ACC112 (cell line): ENCODE data around the gene KMT2C.

Experiments used
- H2AFZ ChIP-seq: fragments of 200-600 bp; sonication (generic); one replicate; pipeline ENCODE4 v1.6.0; 2017; ENCODE audit warnings: antibody characterized with exemption, low read length; ENCODE audit not compliant: unreplicated experiment
- H3K27ac ChIP-seq: fragments of 200-600 bp; sonication (generic); 2 replicates; pipeline ENCODE4 v1.5.1; 2014; ENCODE audit warnings: low read depth, mild to moderate bottlenecking, antibody characterized with exemption, low read length, moderate library complexity
- H3K27me3 ChIP-seq: fragments of 200-600 bp; sonication (generic); 2 replicates; pipeline ENCODE4 v1.6.1; 2014; ENCODE audit warnings: mild to moderate bottlenecking, antibody characterized with exemption, low read length, moderate library complexity, mixed read lengths; ENCODE audit not compliant: insufficient read depth
- H3K36me3 ChIP-seq: fragments of 200-600 bp; sonication (generic); 2 replicates; pipeline ENCODE4 v1.6.1; 2016; ENCODE audit warnings: mild to moderate bottlenecking, antibody characterized with exemption, low read length, moderate library complexity, mixed read lengths; ENCODE audit not compliant: insufficient read depth
- H3K4me1 ChIP-seq: fragments of 200-600 bp; sonication (generic); one replicate; pipeline ENCODE4 v1.6.1; 2016; ENCODE audit warnings: low read length, mixed read lengths; ENCODE audit not compliant: insufficient read depth, unreplicated experiment, control insufficient read depth
- H3K4me3 ChIP-seq: fragments of 200-600 bp; sonication (generic); 2 replicates; pipeline ENCODE4 v1.5.1; 2014; ENCODE audit warnings: mild to moderate bottlenecking, low read depth, low read length
- H3K79me2 ChIP-seq: fragments of 200-600 bp; sonication (generic); one replicate; pipeline ENCODE4 v1.6.0; 2016; ENCODE audit warnings: low read length; ENCODE audit not compliant: control insufficient read depth, unreplicated experiment, insufficient read depth

KMT2C gene

GRCh38 chr7:152338561-152338960 lies 97.2 kb downstream of the KMT2C start:
- Histone ChIP-seq H3K27ac (no peak overlapping the region), H2AFZ (no peak overlapping the region), H3K4me3 (no peak overlapping the region), H3K27me3 (no peaks in the 10 kb centered on the region), H3K4me1 (peaks cover 11% of the 10 kb centered on the region), H3K36me3 (no peaks in the 10 kb centered on the region), H3K79me2 (peaks cover 65% of the 10 kb centered on the region)

GRCh38 chr7:152336754-152337368 lies 98.9 kb downstream of the KMT2C start:
- H2AFZ ChIP-seq: no peak overlapping the region
- peaks cover 11% of the 10 kb centered on the region for H3K4me1 ChIP-seq
- H3K4me3 ChIP-seq: 0 out of 2 replicates have a peak overlapping the region, but pooled peaks have one; percentile 72
- H3K27me3 ChIP-seq: no peaks in the 10 kb centered on the region
- no peak overlapping the region for H3K27ac ChIP-seq
- no peaks in the 10 kb centered on the region for H3K36me3 ChIP-seq
- peaks cover 67% of the 10 kb centered on the region for H3K79me2 ChIP-seq

- no peaks in the 10 kb centered on the region for H3K27me3 ChIP-seq
- peak overlapping the region; percentile 72 for H3K4me3 ChIP-seq
- H3K36me3 ChIP-seq: no peaks in the 10 kb centered on the region
- peaks cover 63% of the 10 kb centered on the region for H3K79me2 ChIP-seq
- peaks cover 7% of the 10 kb centered on the region for H3K4me1 ChIP-seq
- no peak overlapping the region for H2AFZ ChIP-seq
- 0 out of 2 replicates have a peak overlapping the region, but pooled peaks have one; percentile 4 for H3K27ac ChIP-seq
These were observed 99.8 kb downstream of the KMT2C start for GRCh38 chr7:152335900-152336571.

GRCh38 chr7:152333134-152333533 lies 102.7 kb downstream of the KMT2C start:
- H3K4me1 ChIP-seq: peaks cover 6% of the 10 kb centered on the region
- H2AFZ ChIP-seq: no peak overlapping the region
- no peaks in the 10 kb centered on the region for H3K27me3 ChIP-seq
- peaks cover 51% of the 10 kb centered on the region for H3K79me2 ChIP-seq
- peaks cover 4% of the 10 kb centered on the region; the same call in 1 of the 2 replicates for H3K36me3 ChIP-seq
- no peak overlapping the region for H3K27ac ChIP-seq
- H3K4me3 ChIP-seq: no peak overlapping the region

- H3K79me2 ChIP-seq: peaks cover 35% of the 10 kb centered on the region
- peaks cover 12% of the 10 kb centered on the region; the same call in 1 of the 2 replicates for H3K36me3 ChIP-seq
- no peaks in the 10 kb centered on the region for H3K27me3 ChIP-seq
- H3K4me1 ChIP-seq: no peaks in the 10 kb centered on the region
- H3K4me3 ChIP-seq: no peak overlapping the region
- H3K27ac ChIP-seq: no peak overlapping the region
- no peak overlapping the region for H2AFZ ChIP-seq
These were observed 105.0 kb downstream of the KMT2C start for GRCh38 chr7:152330827-152331226.

GRCh38 chr7:152329469-152329868 lies 106.3 kb downstream of the KMT2C start:
- no peaks in the 10 kb centered on the region for H3K27me3 ChIP-seq
- no peak overlapping the region for H3K4me3 ChIP-seq
- H2AFZ ChIP-seq: no peak overlapping the region
- no peak overlapping the region for H3K27ac ChIP-seq
- peaks cover 22% of the 10 kb centered on the region for H3K79me2 ChIP-seq
- H3K4me1 ChIP-seq: no peaks in the 10 kb centered on the region
- H3K36me3 ChIP-seq: peaks cover 15% of the 10 kb centered on the region; the same call in 1 of the 2 replicates

- Histone ChIP-seq H2AFZ (no peak overlapping the region), H3K4me3 (no peak overlapping the region), H3K36me3 (peaks cover 15% of the 10 kb centered on the region; the same call in 1 of the 2 replicates), H3K27me3 (no peaks in the 10 kb centered on the region), H3K27ac (no peak overlapping the region), H3K4me1 (no peaks in the 10 kb centered on the region), H3K79me2 (peaks cover 14% of the 10 kb centered on the region)
These were observed 107.6 kb downstream of the KMT2C start for GRCh38 chr7:152328234-152328633.

GRCh38 chr7:152315845-152316244 lies 120.0 kb downstream of the KMT2C start:
- H2AFZ ChIP-seq: no peak overlapping the region
- H3K27me3 ChIP-seq: no peaks in the 10 kb centered on the region
- peaks cover 3% of the 10 kb centered on the region for H3K36me3 ChIP-seq
- peaks cover 27% of the 10 kb centered on the region for H3K4me1 ChIP-seq
- peaks cover 15% of the 10 kb centered on the region for H3K79me2 ChIP-seq
- H3K27ac ChIP-seq: no peak overlapping the region
- no peak overlapping the region for H3K4me3 ChIP-seq

GRCh38 chr7:152313831-152314604 lies 121.8 kb downstream of the KMT2C start:
- H3K27ac ChIP-seq: peak overlapping the region; percentile 82
- peak overlapping the region; percentile 67 for H3K4me3 ChIP-seq
- no peaks in the 10 kb centered on the region for H3K27me3 ChIP-seq

GRCh38 chr7:152313217-152313616 lies 122.6 kb downstream of the KMT2C start:
- H3K4me3 ChIP-seq: peak overlapping the region; percentile 67
- H3K36me3 ChIP-seq: peaks cover 3% of the 10 kb centered on the region
- peak overlapping the region; percentile 82 for H3K27ac ChIP-seq
- H2AFZ ChIP-seq: peak overlapping the region; percentile 30
- H3K79me2 ChIP-seq: peaks cover 8% of the 10 kb centered on the region
- H3K27me3 ChIP-seq: no peaks in the 10 kb centered on the region
- H3K4me1 ChIP-seq: peaks cover 27% of the 10 kb centered on the region

More at GRCh38 chr7:152313831-152314604, 121.8 kb downstream of the KMT2C start:
- Histone ChIP-seq H3K79me2 (peaks cover 8% of the 10 kb centered on the region), H3K36me3 (peaks cover 3% of the 10 kb centered on the region), H3K4me1 (peaks cover 27% of the 10 kb centered on the region), H2AFZ (peak overlapping the region; percentile 30)
